SK-N-SH treated with all-trans-retinoic acid at 6 μM for 48 hours (cell line): ENCODE results near the gene PKP4.

ENCODE experiments used
- ARNTL ChIP-seq: fragments of 450-650 bp; formaldehyde crosslinking; IDR thresholded peaks from 2 replicates; pipeline ENCODE4 v1.5.0; 2020; ENCODE audit warnings: low read depth, mild to moderate bottlenecking, moderate library complexity, borderline replicate concordance
- BACH2 ChIP-seq: fragments of 250-450 bp; sonication (Bioruptor Pico); IDR thresholded peaks from 2 replicates; pipeline ENCODE4 v1.9.0; 2021; ENCODE audit warnings: mild to moderate bottlenecking, borderline replicate concordance
- GLIS3 ChIP-seq: fragments of 250-450 bp; sonication (Bioruptor Pico); IDR thresholded peaks from 2 replicates; pipeline ENCODE4 v1.5.0; 2020; ENCODE audit warnings: mild to moderate bottlenecking, moderate library complexity
- ISL1 ChIP-seq: fragments of 250-450 bp; sonication (Bioruptor Pico); IDR thresholded peaks from 2 replicates; pipeline ENCODE4 v2.1.2; 2022; ENCODE audit warnings: mild to moderate bottlenecking, moderate library complexity
- PPARA ChIP-seq: fragments of 250-450 bp; sonication (Bioruptor Pico); IDR thresholded peaks from 2 replicates; pipeline ENCODE4 v1.5.0; 2020; ENCODE audit warnings: mild to moderate bottlenecking, borderline replicate concordance
- RARB ChIP-seq: fragments of 250-450 bp; sonication (Bioruptor Pico); IDR thresholded peaks from 2 replicates; pipeline ENCODE4 v1.8.0; 2021; ENCODE audit warnings: mild to moderate bottlenecking, moderate library complexity
- SNAI2 ChIP-seq: fragments of 250-450 bp; sonication (Bioruptor Pico); IDR thresholded peaks from 2 replicates; pipeline ENCODE4 v1.5.0; 2020; ENCODE audit warnings: mild to moderate bottlenecking, moderate library complexity
- ZFP3 ChIP-seq: fragments of 250-450 bp; sonication (Bioruptor Pico); IDR thresholded peaks from 2 replicates; pipeline ENCODE4 v1.5.0; 2020; ENCODE audit warnings: mild to moderate bottlenecking, moderate library complexity
- ZFP30 ChIP-seq: fragments of 450-650 bp; formaldehyde crosslinking; IDR thresholded peaks from 2 replicates; pipeline ENCODE4 v1.5.0; 2022; ENCODE audit warnings: mild to moderate bottlenecking, moderate library complexity
- ZNF70 ChIP-seq: fragments of 450-650 bp; formaldehyde crosslinking; IDR thresholded peaks from 2 replicates; pipeline ENCODE4 v1.5.0; 2020; ENCODE audit warnings: mild to moderate bottlenecking, moderate library complexity
- TF ChIP-seq, protein P1 (sequence below): fragments of 250-450 bp; sonication (Bioruptor Pico); IDR thresholded peaks from 2 replicates; pipeline ENCODE4 v1.8.0; 2020; ENCODE audit warnings: mild to moderate bottlenecking, moderate library complexity, borderline replicate concordance
- TF ChIP-seq, protein P2 (sequence below): fragments of 250-450 bp; sonication (Bioruptor Pico); IDR thresholded peaks from 2 replicates; pipeline ENCODE4 v1.5.1; 2020; ENCODE audit warnings: low read depth, mild to moderate bottlenecking, moderate library complexity
- TF ChIP-seq, protein P3 (sequence below): fragments of 250-450 bp; sonication (Bioruptor Pico); IDR thresholded peaks from 2 replicates; pipeline ENCODE4 v1.5.1; 2021; ENCODE audit warnings: mild to moderate bottlenecking, moderate library complexity

DNA sequence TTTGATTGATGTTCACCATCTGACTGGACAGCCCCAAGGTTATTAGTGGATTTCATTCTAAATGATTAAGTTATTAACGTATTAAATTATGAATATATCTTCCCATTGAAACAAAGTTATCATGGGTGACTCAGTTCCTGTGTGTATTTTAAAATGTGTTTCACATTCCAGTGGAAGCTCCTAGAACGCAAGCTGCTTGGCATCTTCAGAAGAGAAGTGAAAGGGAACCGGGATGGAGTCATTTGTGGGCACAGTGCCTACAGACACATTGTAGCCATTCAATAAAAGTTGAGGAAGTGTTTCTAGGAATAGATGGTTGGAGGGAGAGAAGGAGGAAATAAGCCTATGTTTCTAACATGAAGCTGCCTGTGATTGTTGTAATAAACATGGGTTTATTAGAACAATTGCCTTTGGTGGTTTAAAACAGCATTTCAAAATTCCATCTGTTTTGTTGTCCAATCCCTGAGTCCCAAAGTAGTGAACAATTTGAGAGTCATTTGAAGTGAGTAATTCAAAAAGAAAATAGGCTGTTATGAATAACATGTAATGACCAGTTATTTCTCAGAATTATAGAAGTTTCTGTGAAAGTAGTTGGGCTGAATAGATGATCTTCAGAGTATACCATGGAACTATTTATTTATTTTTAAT, 143.5 kb downstream of the PKP4 start:
- TF ChIP-seq ZNF70, result no peak
- TF ChIP-seq, protein P1, sequence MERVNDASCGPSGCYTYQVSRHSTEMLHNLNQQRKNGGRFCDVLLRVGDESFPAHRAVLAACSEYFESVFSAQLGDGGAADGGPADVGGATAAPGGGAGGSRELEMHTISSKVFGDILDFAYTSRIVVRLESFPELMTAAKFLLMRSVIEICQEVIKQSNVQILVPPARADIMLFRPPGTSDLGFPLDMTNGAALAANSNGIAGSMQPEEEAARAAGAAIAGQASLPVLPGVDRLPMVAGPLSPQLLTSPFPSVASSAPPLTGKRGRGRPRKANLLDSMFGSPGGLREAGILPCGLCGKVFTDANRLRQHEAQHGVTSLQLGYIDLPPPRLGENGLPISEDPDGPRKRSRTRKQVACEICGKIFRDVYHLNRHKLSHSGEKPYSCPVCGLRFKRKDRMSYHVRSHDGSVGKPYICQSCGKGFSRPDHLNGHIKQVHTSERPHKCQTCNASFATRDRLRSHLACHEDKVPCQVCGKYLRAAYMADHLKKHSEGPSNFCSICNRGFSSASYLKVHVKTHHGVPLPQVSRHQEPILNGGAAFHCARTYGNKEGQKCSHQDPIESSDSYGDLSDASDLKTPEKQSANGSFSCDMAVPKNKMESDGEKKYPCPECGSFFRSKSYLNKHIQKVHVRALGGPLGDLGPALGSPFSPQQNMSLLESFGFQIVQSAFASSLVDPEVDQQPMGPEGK, result no peak
- no peak for TF ChIP-seq ZFP3 (CRISPR knock-in tag)
- TF ChIP-seq, protein P2, sequence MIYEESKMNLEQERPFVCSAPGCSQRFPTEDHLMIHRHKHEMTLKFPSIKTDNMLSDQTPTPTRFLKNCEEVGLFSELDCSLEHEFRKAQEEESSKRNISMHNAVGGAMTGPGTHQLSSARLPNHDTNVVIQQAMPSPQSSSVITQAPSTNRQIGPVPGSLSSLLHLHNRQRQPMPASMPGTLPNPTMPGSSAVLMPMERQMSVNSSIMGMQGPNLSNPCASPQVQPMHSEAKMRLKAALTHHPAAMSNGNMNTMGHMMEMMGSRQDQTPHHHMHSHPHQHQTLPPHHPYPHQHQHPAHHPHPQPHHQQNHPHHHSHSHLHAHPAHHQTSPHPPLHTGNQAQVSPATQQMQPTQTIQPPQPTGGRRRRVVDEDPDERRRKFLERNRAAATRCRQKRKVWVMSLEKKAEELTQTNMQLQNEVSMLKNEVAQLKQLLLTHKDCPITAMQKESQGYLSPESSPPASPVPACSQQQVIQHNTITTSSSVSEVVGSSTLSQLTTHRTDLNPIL, result peak; percentile 56; the same call in 1 of the 2 replicates
- no peak for TF ChIP-seq SNAI2 (CRISPR knock-in tag)
- TF ChIP-seq, protein P3, sequence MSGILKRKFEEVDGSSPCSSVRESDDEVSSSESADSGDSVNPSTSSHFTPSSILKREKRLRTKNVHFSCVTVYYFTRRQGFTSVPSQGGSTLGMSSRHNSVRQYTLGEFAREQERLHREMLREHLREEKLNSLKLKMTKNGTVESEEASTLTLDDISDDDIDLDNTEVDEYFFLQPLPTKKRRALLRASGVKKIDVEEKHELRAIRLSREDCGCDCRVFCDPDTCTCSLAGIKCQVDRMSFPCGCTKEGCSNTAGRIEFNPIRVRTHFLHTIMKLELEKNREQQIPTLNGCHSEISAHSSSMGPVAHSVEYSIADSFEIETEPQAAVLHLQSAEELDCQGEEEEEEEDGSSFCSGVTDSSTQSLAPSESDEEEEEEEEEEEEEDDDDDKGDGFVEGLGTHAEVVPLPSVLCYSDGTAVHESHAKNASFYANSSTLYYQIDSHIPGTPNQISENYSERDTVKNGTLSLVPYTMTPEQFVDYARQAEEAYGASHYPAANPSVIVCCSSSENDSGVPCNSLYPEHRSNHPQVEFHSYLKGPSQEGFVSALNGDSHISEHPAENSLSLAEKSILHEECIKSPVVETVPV (CRISPR knock-in tag), result no peak
- no peak for TF ChIP-seq ARNTL (CRISPR knock-in tag)
- peak; percentile 90 for TF ChIP-seq ISL1 (CRISPR knock-in tag)
- TF ChIP-seq RARB (CRISPR knock-in tag), result no peak
- TF ChIP-seq GLIS3 (CRISPR knock-in tag), result no peak
- no peak for TF ChIP-seq BACH2 (CRISPR knock-in tag)
- TF ChIP-seq ZFP30 (CRISPR knock-in tag), result no peak
- no peak for TF ChIP-seq PPARA (CRISPR knock-in tag)
